Fibroblast of lung (primary cell): ENCODE data around the gene TMEM59. TPM values are rescaled to one million over a fixed set of nuclear protein-coding genes. Genes with fewer than 3 reads are reported as not detected.

ENCODE experiments used
- DNase-seq, 2 donors: peaks; one replicate each; pipeline versions ENCODE4 v3.0.0 to v3.0.0-alpha.2; 2010; ENCODE audit warnings: low read depth in 2 of 2
- H2AFZ ChIP-seq: 2 replicates; pipeline ENCODE4 v1.5.1; 2012; ENCODE audit warnings: low read length, control low read depth, inconsistent platforms
- H3K27ac ChIP-seq: 2 replicates; pipeline ENCODE4 v1.5.1; 2011; ENCODE audit warnings: low read length, control low read depth; ENCODE audit not compliant: insufficient read depth
- H3K27me3 ChIP-seq: 2 replicates; pipeline ENCODE4 v1.5.1; 2011; ENCODE audit warnings: mild to moderate bottlenecking, low read length; ENCODE audit not compliant: control insufficient read depth, insufficient read depth
- H3K36me3 ChIP-seq: 2 replicates; pipeline ENCODE4 v1.5.1; 2011; ENCODE audit warnings: low read length; ENCODE audit not compliant: control insufficient read depth, insufficient read depth
- H3K4me1 ChIP-seq: 2 replicates; pipeline ENCODE4 v1.5.1; 2011; ENCODE audit warnings: low read length; ENCODE audit not compliant: control insufficient read depth, insufficient read depth; ENCODE audit errors: extremely low read depth
- H3K4me2 ChIP-seq: 2 replicates; pipeline ENCODE4 v1.5.1; 2011; ENCODE audit warnings: low read length, control low read depth; ENCODE audit not compliant: insufficient read depth; ENCODE audit errors: extremely low read depth
- H3K4me3 ChIP-seq, 4 experiments: fragments of 200-600 bp in 1 of 4; sonication (generic) in 1 of 4; replicated peaks in 1 of 4; 2 replicates each; pipeline ENCODE4 v1.5.1; 2011 to 2016; ENCODE audit warnings: low read length in 4 of 4, low read depth in 3 of 4, mild to moderate bottlenecking in 3 of 4, control low read depth in 2 of 4, inconsistent platforms in 1 of 4, mixed read lengths in 1 of 4; ENCODE audit not compliant: insufficient read depth in 1 of 4; ENCODE audit errors: control extremely low read depth in 1 of 4
- H3K79me2 ChIP-seq: 2 replicates; pipeline ENCODE4 v1.5.1; 2012; ENCODE audit warnings: mild to moderate bottlenecking, low read length, inconsistent platforms; ENCODE audit not compliant: control insufficient read depth, insufficient read depth
- H3K9ac ChIP-seq: 2 replicates; pipeline ENCODE4 v1.5.1; 2011; ENCODE audit warnings: mild to moderate bottlenecking, low read length, control low read depth; ENCODE audit not compliant: insufficient read depth
- H3K9me3 ChIP-seq: 2 replicates; pipeline ENCODE4 v1.5.1; 2012; ENCODE audit warnings: low read depth, low read length; ENCODE audit not compliant: control insufficient read depth, insufficient read depth
- H4K20me1 ChIP-seq: 2 replicates; pipeline ENCODE4 v1.5.1; 2011; ENCODE audit warnings: low read length; ENCODE audit not compliant: control insufficient read depth, insufficient read depth; ENCODE audit errors: extremely low read depth
- EZH2 ChIP-seq: IDR thresholded peaks from 2 replicates; pipeline ENCODE4 v1.5.1; 2012; ENCODE audit warnings: low read length, control low read depth, mild to moderate bottlenecking; ENCODE audit errors: missing control alignments
- polyA plus RNA-seq, 2 donors: library from polyadenylated mRNA; depleted of rRNA in 1 of 2; stranded (reverse) in 1 of 2; unstranded in 1 of 2; fragments of >200 nt; gene quantifications; 2 replicates each; pipeline ENCODE4 v1.2.1, GENCODE V29; 2011 to 2012; ENCODE audit warnings: missing spikeins in 1 of 2
- total RNA-seq: library from RNA; depleted of rRNA; stranded (reverse); fragments of >200 nt; gene quantifications from 2 replicates; pipeline ENCODE4 v1.2.1, GENCODE V29; 2014
- TF ChIP-seq, protein P1 (sequence below), 2 donors: IDR thresholded peaks in 1 of 2; conservative IDR thresholded peaks in 1 of 2; 1 replicate in 1 of 2; 2 replicates in 1 of 2; pipeline ENCODE4 v1.5.1; 2011 to 2012; ENCODE audit warnings: low read length in 2 of 2, control low read depth in 1 of 2, inconsistent platforms in 1 of 2, low read depth in 1 of 2, mild to moderate bottlenecking in 1 of 2

TMEM59 gene
- total and polyA plus RNA-seq, 2 donors (not counting 1 experiment from before 2014, with no cell fraction given) = 431 to 480 TPM

DNA sequence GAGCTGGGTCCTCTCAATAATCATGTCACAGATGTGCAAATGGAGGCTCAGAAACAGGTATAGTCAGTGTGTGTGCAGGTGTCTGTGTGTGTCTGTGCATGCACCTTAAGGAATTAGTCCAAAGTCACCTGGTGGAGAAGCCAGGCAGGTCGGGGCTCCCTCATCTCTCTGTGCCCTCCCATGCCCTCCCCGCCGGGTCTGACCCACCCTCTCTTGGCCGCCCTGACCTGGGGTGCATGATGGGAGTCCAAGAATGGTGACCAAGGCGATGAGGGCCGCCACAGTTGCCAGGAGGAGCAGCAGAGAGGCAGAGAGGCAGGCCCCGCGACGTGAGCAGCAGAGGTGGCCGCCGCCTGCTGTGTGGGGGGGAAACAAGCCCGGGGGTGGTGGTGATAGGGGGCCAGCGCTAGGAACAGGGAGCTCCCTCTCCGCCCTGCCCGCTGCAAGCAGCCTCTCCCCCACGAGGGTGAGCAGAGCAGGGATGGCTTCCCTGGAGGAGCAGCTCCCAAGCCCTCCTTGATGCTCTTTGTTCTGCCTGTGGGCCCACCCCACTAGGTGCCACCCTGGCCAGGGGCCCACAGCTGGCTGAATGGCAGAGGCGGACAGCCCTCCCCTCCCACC, 38.9 kb downstream of the TMEM59 start:
- Histone ChIP-seq H2AFZ (no peak overlapping the region), H3K36me3 (no peaks in the 10 kb centered on the region), H3K4me2 (no peak overlapping the region), H3K4me3 (no peak overlapping the region), H3K9ac (no peak overlapping the region), H3K4me1 (no peaks in the 10 kb centered on the region), H3K27me3 (peaks cover 21% of the 10 kb centered on the region), H3K79me2 (no peaks in the 10 kb centered on the region), H4K20me1 (no peaks in the 10 kb centered on the region), H3K27ac (no peak overlapping the region), H3K9me3 (no peaks in the 10 kb centered on the region)
- TF ChIP-seq, protein P1, sequence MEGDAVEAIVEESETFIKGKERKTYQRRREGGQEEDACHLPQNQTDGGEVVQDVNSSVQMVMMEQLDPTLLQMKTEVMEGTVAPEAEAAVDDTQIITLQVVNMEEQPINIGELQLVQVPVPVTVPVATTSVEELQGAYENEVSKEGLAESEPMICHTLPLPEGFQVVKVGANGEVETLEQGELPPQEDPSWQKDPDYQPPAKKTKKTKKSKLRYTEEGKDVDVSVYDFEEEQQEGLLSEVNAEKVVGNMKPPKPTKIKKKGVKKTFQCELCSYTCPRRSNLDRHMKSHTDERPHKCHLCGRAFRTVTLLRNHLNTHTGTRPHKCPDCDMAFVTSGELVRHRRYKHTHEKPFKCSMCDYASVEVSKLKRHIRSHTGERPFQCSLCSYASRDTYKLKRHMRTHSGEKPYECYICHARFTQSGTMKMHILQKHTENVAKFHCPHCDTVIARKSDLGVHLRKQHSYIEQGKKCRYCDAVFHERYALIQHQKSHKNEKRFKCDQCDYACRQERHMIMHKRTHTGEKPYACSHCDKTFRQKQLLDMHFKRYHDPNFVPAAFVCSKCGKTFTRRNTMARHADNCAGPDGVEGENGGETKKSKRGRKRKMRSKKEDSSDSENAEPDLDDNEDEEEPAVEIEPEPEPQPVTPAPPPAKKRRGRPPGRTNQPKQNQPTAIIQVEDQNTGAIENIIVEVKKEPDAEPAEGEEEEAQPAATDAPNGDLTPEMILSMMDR (conservative IDR thresholded peaks at IDR 0.05 in 1 of 2, IDR thresholded peaks at IDR 0.05 in 1 of 2; ENCODE audit: low read depth in 1 of 2, low read length in 2 of 2) = no peak
- no peak for DNase-seq

DNA sequence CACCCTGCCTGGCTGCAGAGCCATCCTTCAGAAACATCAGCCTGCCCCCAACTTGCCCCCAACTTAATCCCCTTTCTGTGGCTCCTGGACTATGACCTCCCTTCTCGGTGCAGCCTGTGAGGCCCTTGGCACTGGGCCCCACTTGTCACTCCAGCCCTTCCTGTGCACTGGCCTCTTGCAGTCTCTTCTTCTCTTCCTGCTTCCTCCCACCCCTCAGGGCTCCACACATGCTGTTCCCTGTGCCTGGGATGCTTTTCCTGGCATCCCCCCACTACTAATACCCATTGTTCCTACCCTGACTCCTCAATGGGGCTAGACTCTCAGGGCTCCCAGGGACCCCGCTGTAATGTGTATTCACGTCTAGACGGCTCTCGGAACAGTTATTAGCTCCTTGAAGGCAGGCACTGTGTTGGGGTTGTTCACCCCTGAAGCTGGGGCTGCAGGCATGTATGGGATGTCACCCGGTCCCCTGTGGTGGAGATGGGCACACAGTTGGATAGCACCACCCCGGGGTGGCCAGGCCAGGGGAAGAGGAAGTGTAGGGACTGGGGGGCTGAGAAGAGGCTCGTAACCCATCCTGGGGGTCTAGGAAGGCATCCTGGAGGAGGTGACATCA, 39.5 kb downstream of the TMEM59 start:
- no peak overlapping the region for H3K9ac ChIP-seq
- peaks cover 20% of the 10 kb centered on the region for H3K27me3 ChIP-seq
- no peak overlapping the region for H3K4me2 ChIP-seq
- no peaks in the 10 kb centered on the region for H3K4me1 ChIP-seq
- no peaks in the 10 kb centered on the region for H4K20me1 ChIP-seq
- H3K9me3 ChIP-seq = no peaks in the 10 kb centered on the region
- DNase-seq = no peak
- H3K27ac ChIP-seq = no peak overlapping the region
- no peaks in the 10 kb centered on the region for H3K79me2 ChIP-seq
- H3K4me3 ChIP-seq = no peak overlapping the region
- no peaks in the 10 kb centered on the region for H3K36me3 ChIP-seq
- TF ChIP-seq, protein P1 (conservative IDR thresholded peaks at IDR 0.05 in 1 of 2, IDR thresholded peaks at IDR 0.05 in 1 of 2; ENCODE audit: low read depth in 1 of 2, low read length in 2 of 2) = no peak
- TF ChIP-seq EZH2 = no peak
- H2AFZ ChIP-seq = no peak overlapping the region

DNA sequence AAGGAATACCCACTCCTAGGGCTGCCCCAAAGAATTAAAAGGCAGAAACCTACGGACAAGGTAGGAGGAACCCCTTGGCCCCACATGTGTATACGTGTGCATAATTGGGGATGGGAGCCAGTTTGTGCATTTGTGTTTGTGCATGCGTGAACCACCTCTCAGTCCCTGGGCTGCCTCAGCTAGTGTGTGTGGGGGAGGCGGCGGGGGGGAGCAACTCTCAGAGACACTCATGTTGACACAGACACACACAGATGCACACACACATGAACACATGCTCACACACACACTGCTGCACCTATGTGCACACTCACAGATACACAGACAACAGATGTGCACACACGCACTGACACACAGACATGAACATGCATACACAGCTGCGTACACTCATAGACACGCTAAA, 40.1 kb downstream of the TMEM59 start:
- TF ChIP-seq EZH2 = no peak
- TF ChIP-seq, protein P1 (conservative IDR thresholded peaks at IDR 0.05 in 1 of 2, IDR thresholded peaks at IDR 0.05 in 1 of 2; ENCODE audit: low read depth in 1 of 2, low read length in 2 of 2) = no peak
- Histone ChIP-seq H2AFZ (no peak overlapping the region), H3K36me3 (no peaks in the 10 kb centered on the region), H4K20me1 (no peaks in the 10 kb centered on the region), H3K27me3 (peaks cover 22% of the 10 kb centered on the region), H3K9ac (no peak overlapping the region), H3K4me2 (no peak overlapping the region), H3K9me3 (no peaks in the 10 kb centered on the region), H3K4me1 (no peaks in the 10 kb centered on the region), H3K27ac (no peak overlapping the region), H3K4me3 (no peak overlapping the region), H3K79me2 (no peaks in the 10 kb centered on the region)
- no peak for DNase-seq
